Neuronal stem cell (in vitro differentiated cells): ENCODE results near the gene SLC6A11.

Source experiments
- DNase-seq: peaks from one replicate; pipeline ENCODE4 v3.0.0-alpha.2; 2013; ENCODE audit warnings: low spot score
- H2AFZ ChIP-seq: one replicate; pipeline ENCODE4 v1.6.1; 2013; ENCODE audit warnings: mild to moderate bottlenecking, low read length, inconsistent platforms
- H2AK5ac ChIP-seq: 2 replicates; pipeline ENCODE4 v1.6.1; 2013; ENCODE audit warnings: low read depth, mild to moderate bottlenecking, inconsistent platforms, low read length, moderate library complexity, mixed read lengths
- H2BK120ac ChIP-seq: 2 replicates; pipeline ENCODE4 v1.6.1; 2013; ENCODE audit warnings: low read depth, mild to moderate bottlenecking, inconsistent platforms, low read length, moderate library complexity, mixed read lengths
- H2BK12ac ChIP-seq: one replicate; pipeline ENCODE4 v1.6.1; 2013; ENCODE audit warnings: low read length, inconsistent platforms
- H2BK15ac ChIP-seq: 2 replicates; pipeline ENCODE4 v1.6.1; 2013; ENCODE audit warnings: mild to moderate bottlenecking, low read length, inconsistent platforms, mixed read lengths
- H2BK5ac ChIP-seq: one replicate; pipeline ENCODE4 v1.6.1; 2013; ENCODE audit warnings: inconsistent platforms, mild to moderate bottlenecking, low read length, moderate library complexity
- H3K14ac ChIP-seq: one replicate; pipeline ENCODE4 v1.6.1; 2013; ENCODE audit warnings: low read length, inconsistent platforms
- H3K18ac ChIP-seq: 2 replicates; pipeline ENCODE4 v1.6.1; 2013; ENCODE audit warnings: low read length, inconsistent platforms
- H3K23ac ChIP-seq: 2 replicates; pipeline ENCODE4 v1.6.1; 2013; ENCODE audit warnings: low read depth, mild to moderate bottlenecking, mixed read lengths, low read length, inconsistent platforms; ENCODE audit not compliant: poor library complexity
- H3K27ac ChIP-seq: replicated peaks from 3 replicates; pipeline ENCODE4 v1.5.1; 2013; ENCODE audit warnings: low read length, inconsistent platforms
- H3K27me3 ChIP-seq, 3 experiments: 2 replicates each; pipeline ENCODE4 v1.6.1; 2013; ENCODE audit warnings: low read length in 3 of 3, mild to moderate bottlenecking in 2 of 3, inconsistent platforms in 1 of 3, low read depth in 1 of 3, mixed read lengths in 1 of 3, moderate library complexity in 1 of 3; ENCODE audit not compliant: control insufficient read depth in 3 of 3, insufficient read depth in 3 of 3
- H3K36me3 ChIP-seq, 2 donors: replicated peaks in 1 of 2; 2 replicates each; pipeline ENCODE4 v1.6.1; 2013; ENCODE audit warnings: low read length in 2 of 2; ENCODE audit not compliant: control insufficient read depth in 2 of 2, insufficient read depth in 2 of 2
- H3K4ac ChIP-seq: 2 replicates; pipeline ENCODE4 v1.6.1; 2013; ENCODE audit warnings: inconsistent platforms, mild to moderate bottlenecking, low read length, moderate library complexity
- H3K4me1 ChIP-seq, 2 donors: 1 replicate in 1 of 2; 2 replicates in 1 of 2; pipeline ENCODE4 v1.6.1; 2013; ENCODE audit warnings: low read length in 2 of 2, low read depth in 1 of 2; ENCODE audit not compliant: control insufficient read depth in 2 of 2, insufficient read depth in 1 of 2
- H3K4me2 ChIP-seq: one replicate; pipeline ENCODE4 v1.6.1; 2013; ENCODE audit warnings: mild to moderate bottlenecking, low read length, inconsistent platforms; ENCODE audit not compliant: insufficient read depth, poor library complexity, severe bottlenecking
- H3K4me3 ChIP-seq, 2 donors: 2 replicates each; pipeline ENCODE4 v1.5.1; 2013; ENCODE audit warnings: low read length in 2 of 2, mild to moderate bottlenecking in 2 of 2, inconsistent platforms in 1 of 2, moderate library complexity in 1 of 2
- H3K79me1 ChIP-seq: one replicate; pipeline ENCODE4 v1.6.1; 2013; ENCODE audit warnings: low read depth, mild to moderate bottlenecking, inconsistent platforms, low read length, moderate library complexity
- H3K9ac ChIP-seq: one replicate; pipeline ENCODE4 v1.6.1; 2013; ENCODE audit warnings: mild to moderate bottlenecking, low read depth, low read length, inconsistent platforms; ENCODE audit not compliant: poor library complexity
- H3K9me3 ChIP-seq, 2 donors: replicated peaks in 1 of 2; 2 replicates each; pipeline versions ENCODE3 to v1.6.1; 2013; ENCODE audit warnings: low read length in 2 of 2, mild to moderate bottlenecking in 2 of 2, inconsistent platforms in 1 of 2, low read depth in 1 of 2, mixed read lengths in 1 of 2, moderate library complexity in 1 of 2; ENCODE audit not compliant: control insufficient read depth in 2 of 2, insufficient read depth in 1 of 2
- H4K8ac ChIP-seq: one replicate; pipeline ENCODE4 v1.6.1; 2013; ENCODE audit warnings: low read depth, mild to moderate bottlenecking, inconsistent platforms, low read length, moderate library complexity
- H4K91ac ChIP-seq: one replicate; pipeline ENCODE4 v1.6.1; 2013; ENCODE audit warnings: low read length, low read depth, mild to moderate bottlenecking, inconsistent platforms; ENCODE audit not compliant: poor library complexity
- WGBS, 2 donors: extraction: QIAGEN DNeasy Blood & Tissue Kit; methylation state at CpG; one replicate each; pipeline ENCODE4 v1.1.7; 2013; ENCODE audit warnings: missing lambda C conversion rate in 2 of 2, mixed read lengths in 1 of 2; ENCODE audit not compliant: insufficient read length in 2 of 2, insufficient replicate concordance in 1 of 2; ENCODE audit errors: extremely low coverage in 2 of 2; 5-methylcytosine and 5-hydroxymethylcytosine counted together

SLC6A11 gene

DNA sequence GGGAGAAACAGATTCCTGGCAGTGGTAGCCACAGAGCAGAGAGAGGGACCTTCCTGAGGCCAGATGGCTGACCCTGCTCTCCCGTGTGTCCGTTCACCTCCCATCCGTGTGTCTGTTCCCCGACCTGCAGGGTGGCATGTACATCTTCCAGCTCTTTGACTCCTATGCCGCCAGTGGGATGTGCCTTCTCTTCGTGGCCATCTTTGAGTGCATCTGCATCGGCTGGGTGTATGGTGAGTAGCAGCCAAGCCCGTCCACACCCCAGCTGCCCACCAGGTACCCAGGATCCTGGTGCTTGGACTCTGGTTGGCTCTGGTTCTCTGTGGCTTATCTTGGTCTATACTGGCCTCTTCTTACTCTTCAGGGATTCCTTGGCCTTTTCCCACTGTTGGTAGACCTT, 117.0 kb downstream of the SLC6A11 start:
- Histone ChIP-seq H2AK5ac (peak overlapping the region; percentile 5), H3K4me1 (peaks cover 0 to 2% of the 10 kb centered on the region in 2 donors), H2BK15ac (no peak overlapping the region), H3K4ac (no peak overlapping the region), H3K9me3 (no peaks in the 10 kb centered on the region), H2AFZ (no peak overlapping the region), H3K79me1 (no peaks in the 10 kb centered on the region), H2BK12ac (no peak overlapping the region), H3K18ac (peak overlapping the region; percentile 7), H2BK120ac (no peak overlapping the region), H4K91ac (no peak overlapping the region), H4K8ac (no peak overlapping the region), H3K27me3 (peaks cover 0 to 4% (median 0%) of the 10 kb centered on the region in 3 experiments), H3K36me3 (no peaks in the 10 kb centered on the region), H3K23ac (no peak overlapping the region), H3K4me2 (no peak overlapping the region), H3K4me3 (no peak overlapping the region), H3K9ac (no peak overlapping the region), H2BK5ac (no peak overlapping the region), H3K27ac (no peak overlapping the region), H3K14ac (no peak overlapping the region)
- no CpG with 5 or more reads among the region's 8 CpGs for WGBS, 2 donors
- no peak for DNase-seq

DNA sequence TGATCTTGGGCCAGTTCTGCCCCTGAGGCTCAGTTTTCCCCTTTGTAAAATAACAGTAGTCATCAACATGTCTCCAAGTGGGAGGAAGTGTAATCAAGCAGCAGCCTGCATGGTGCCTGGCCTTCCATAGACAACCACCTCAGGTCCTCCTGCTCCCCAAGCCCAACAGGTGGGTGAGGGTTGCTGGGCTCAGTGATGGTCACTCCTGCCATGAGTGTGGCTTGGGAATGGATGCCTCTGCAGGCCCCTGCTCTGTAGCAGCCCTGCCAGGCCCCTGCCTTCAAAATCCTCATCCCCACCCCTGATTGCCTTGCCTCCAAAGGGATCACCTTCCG, 117.4 kb downstream of the SLC6A11 start:
- DNase-seq, result no peak
- Histone ChIP-seq H3K4ac (no peak overlapping the region), H4K8ac (no peak overlapping the region), H3K14ac (no peak overlapping the region), H2BK15ac (no peak overlapping the region), H2AK5ac (no peak overlapping the region), H3K27me3 (peaks cover 0 to 4% (median 0%) of the 10 kb centered on the region in 3 experiments), H3K18ac (no peak overlapping the region), H3K9ac (no peak overlapping the region), H3K4me2 (no peak overlapping the region), H2BK5ac (no peak overlapping the region), H3K4me3 (no peak overlapping the region), H3K9me3 (no peaks in the 10 kb centered on the region), H4K91ac (no peak overlapping the region), H2AFZ (no peak overlapping the region), H2BK12ac (peak overlapping the region; percentile 50), H3K36me3 (no peaks in the 10 kb centered on the region), H3K4me1 (peaks cover 0 to 2% of the 10 kb centered on the region in 2 donors), H2BK120ac (no peak overlapping the region), H3K79me1 (no peaks in the 10 kb centered on the region), H3K27ac (no peak overlapping the region), H3K23ac (no peak overlapping the region)
- no CpG with 5 or more reads among the region's 1 CpG for WGBS, 2 donors

DNA sequence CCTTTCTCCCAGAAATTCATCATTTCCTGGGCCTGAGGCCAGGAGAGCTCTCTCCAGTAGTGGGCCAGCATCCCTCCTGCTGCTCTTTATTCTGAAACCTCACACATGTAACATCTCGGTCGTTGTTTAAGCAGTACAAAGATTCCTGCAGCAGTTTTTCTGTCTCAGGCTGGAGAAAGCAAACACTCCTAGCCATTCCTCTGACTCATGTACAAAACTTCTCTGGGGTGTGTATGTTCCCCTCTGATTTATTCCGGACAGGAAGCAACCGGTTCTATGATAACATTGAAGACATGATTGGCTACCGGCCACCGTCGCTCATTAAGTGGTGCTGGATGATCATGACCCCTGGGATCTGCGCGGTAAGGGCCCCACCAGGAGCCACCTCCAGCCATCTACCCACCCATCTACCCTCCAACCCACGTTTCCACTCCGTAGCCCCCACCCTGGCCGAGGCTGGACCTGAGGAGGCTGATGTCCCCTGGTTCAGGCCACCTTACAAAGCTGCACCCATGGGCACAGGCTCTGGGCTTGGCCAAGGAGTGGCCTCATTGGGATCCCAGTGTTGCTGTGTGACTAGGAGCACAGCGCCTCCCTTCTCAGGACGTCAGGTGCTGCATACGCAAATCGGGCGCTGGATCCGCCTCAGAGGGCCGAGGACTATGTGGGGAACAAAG, 117.9 kb downstream of the SLC6A11 start:
- Histone ChIP-seq H2AK5ac (peak overlapping the region; percentile 13), H3K18ac (peak overlapping the region; percentile 68), H4K8ac (no peak overlapping the region), H3K27me3 (peaks cover 0 to 4% (median 0%) of the 10 kb centered on the region in 3 experiments), H2BK5ac (no peak overlapping the region), H3K27ac (no peak overlapping the region), H3K79me1 (no peaks in the 10 kb centered on the region), H2BK12ac (no peak overlapping the region), H2BK15ac (no peak overlapping the region), H4K91ac (no peak overlapping the region), H3K4ac (no peak overlapping the region), H3K4me1 (peaks cover 0 to 2% of the 10 kb centered on the region in 2 donors), H3K23ac (peak overlapping the region; percentile 68), H3K14ac (peak overlapping the region; percentile 64), H3K9me3 (no peaks in the 10 kb centered on the region), H3K4me3 (no peak overlapping the region), H2BK120ac (peak overlapping the region; percentile 18), H2AFZ (no peak overlapping the region), H3K9ac (no peak overlapping the region), H3K36me3 (no peaks in the 10 kb centered on the region), H3K4me2 (no peak overlapping the region)
- DNase-seq, result no peak
- WGBS, 2 donors, result no CpG with 5 or more reads among the region's 19 CpGs

DNA sequence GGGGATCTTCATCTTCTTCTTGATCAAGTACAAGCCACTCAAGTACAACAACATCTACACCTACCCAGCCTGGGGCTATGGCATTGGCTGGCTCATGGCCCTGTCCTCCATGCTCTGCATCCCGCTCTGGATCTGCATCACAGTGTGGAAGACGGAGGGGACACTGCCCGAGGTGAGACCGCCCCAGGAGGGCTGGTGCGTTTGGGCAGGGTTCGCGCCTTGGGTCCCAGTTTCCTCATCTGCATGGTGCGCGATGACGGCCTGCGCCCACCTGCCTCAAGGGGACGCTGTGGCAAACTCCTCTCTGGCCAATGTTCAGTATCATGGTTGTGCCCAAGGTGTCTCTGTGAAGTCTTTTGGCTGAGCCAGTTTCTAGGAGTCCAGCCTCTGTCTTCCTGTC, 119.0 kb downstream of the SLC6A11 start:
- peak overlapping the region; percentile 18 for H2BK120ac ChIP-seq
- H3K36me3 ChIP-seq, result no peaks in the 10 kb centered on the region
- no peak overlapping the region for H2BK5ac ChIP-seq
- peaks cover 0 to 2% of the 10 kb centered on the region in 2 donors for H3K4me1 ChIP-seq
- peaks cover 0 to 4% (median 0%) of the 10 kb centered on the region in 3 experiments for H3K27me3 ChIP-seq
- no peak overlapping the region for H3K18ac ChIP-seq
- no peak for DNase-seq
- no peak overlapping the region for H2BK15ac ChIP-seq
- H3K4me2 ChIP-seq, result no peak overlapping the region
- no peaks in the 10 kb centered on the region for H3K9me3 ChIP-seq
- no peak overlapping the region for H3K27ac ChIP-seq
- H4K8ac ChIP-seq, result no peak overlapping the region
- H3K79me1 ChIP-seq, result no peaks in the 10 kb centered on the region
- H3K9ac ChIP-seq, result no peak overlapping the region
- peak overlapping the region; percentile 25 for H2AK5ac ChIP-seq
- H4K91ac ChIP-seq, result no peak overlapping the region
- H3K4me3 ChIP-seq, result no peak overlapping the region
- H2AFZ ChIP-seq, result no peak overlapping the region
- no peak overlapping the region for H2BK12ac ChIP-seq
- H3K23ac ChIP-seq, result no peak overlapping the region
- no CpG with 5 or more reads among the region's 12 CpGs for WGBS, 2 donors
- no peak overlapping the region for H3K14ac ChIP-seq
- no peak overlapping the region for H3K4ac ChIP-seq
